CD14-positive monocyte (primary cell): ENCODE measurements around the gene HOXA13. TPM values are rescaled to one million over a fixed set of nuclear protein-coding genes. Genes with fewer than 3 reads are reported as not detected.

Experiments
- DNase-seq, 3 donors: peaks; one replicate each; pipeline ENCODE4 v3.0.0-alpha.2; 2011 to 2022
- H2AFZ ChIP-seq: 2 replicates; pipeline ENCODE4 v1.6.0; 2012; ENCODE audit warnings: mild to moderate bottlenecking, low read depth, low read length, inconsistent platforms; ENCODE audit not compliant: insufficient read depth, poor library complexity, severe bottlenecking
- H3K27ac ChIP-seq, 2 donors: 1 replicate in 1 of 2; 2 replicates in 1 of 2; pipeline ENCODE4 v1.5.1; 2012 to 2013; ENCODE audit warnings: low read length in 2 of 2, control low read depth in 1 of 2, inconsistent platforms in 1 of 2, low read depth in 1 of 2, mild to moderate bottlenecking in 1 of 2
- H3K27me3 ChIP-seq, 2 donors: one replicate each; pipeline versions ENCODE4 v1.6.0 to v1.6.1; 2011 to 2013; ENCODE audit warnings: low read length in 2 of 2; ENCODE audit not compliant: control insufficient read depth in 2 of 2, insufficient read depth in 2 of 2
- H3K36me3 ChIP-seq, 2 donors: replicated peaks in 1 of 2; 1 replicate in 1 of 2; 2 replicates in 1 of 2; pipeline versions ENCODE4 v1.5.1 to v1.6.1; 2012 to 2013; ENCODE audit warnings: low read length in 2 of 2, control low read depth in 1 of 2, inconsistent platforms in 1 of 2, mild to moderate bottlenecking in 1 of 2; ENCODE audit not compliant: insufficient read depth in 2 of 2, control insufficient read depth in 1 of 2
- H3K4me1 ChIP-seq, 2 donors: 1 replicate in 1 of 2; 2 replicates in 1 of 2; pipeline versions ENCODE4 v1.5.1 to v1.6.1; 2012 to 2013; ENCODE audit warnings: low read length in 2 of 2, control low read depth in 1 of 2, inconsistent platforms in 1 of 2, mild to moderate bottlenecking in 1 of 2, moderate library complexity in 1 of 2; ENCODE audit not compliant: insufficient read depth in 2 of 2, control insufficient read depth in 1 of 2
- H3K4me2 ChIP-seq: replicated peaks from 2 replicates; pipeline ENCODE3; 2012; ENCODE audit warnings: low read length, moderate library complexity, mild to moderate bottlenecking; ENCODE audit not compliant: poor library complexity, severe bottlenecking; ENCODE audit errors: extremely low read depth
- H3K4me3 ChIP-seq, 3 experiments: fragments of 200-600 bp in 1 of 3; sonication (generic) in 1 of 3; replicated peaks in 1 of 3; 1 replicate in 2 of 3; 2 replicates in 1 of 3; pipeline ENCODE4 v1.5.1; 2011 to 2013; ENCODE audit warnings: low read length in 3 of 3, mild to moderate bottlenecking in 3 of 3, control low read depth in 2 of 3, low read depth in 2 of 3, inconsistent platforms in 1 of 3, moderate library complexity in 1 of 3
- H3K79me2 ChIP-seq: 2 replicates; pipeline ENCODE4 v1.6.0; 2012; ENCODE audit warnings: mild to moderate bottlenecking, control low read depth, inconsistent platforms, low read length, moderate library complexity; ENCODE audit not compliant: insufficient read depth
- H3K9ac ChIP-seq: 2 replicates; pipeline ENCODE4 v1.6.0; 2017; ENCODE audit warnings: low read length, mild to moderate bottlenecking; ENCODE audit not compliant: insufficient read depth, poor library complexity, severe bottlenecking
- H3K9me3 ChIP-seq, 2 donors: replicated peaks in 1 of 2; 1 replicate in 1 of 2; 2 replicates in 1 of 2; pipeline versions ENCODE4 v1.5.1 to v1.6.1; 2012 to 2013; ENCODE audit warnings: low read length in 2 of 2, control low read depth in 1 of 2; ENCODE audit not compliant: control insufficient read depth in 1 of 2, insufficient read depth in 1 of 2
- H4K20me1 ChIP-seq: 2 replicates; pipeline ENCODE4 v1.6.0; 2012; ENCODE audit warnings: mild to moderate bottlenecking, low read length, control low read depth, moderate library complexity; ENCODE audit not compliant: insufficient read depth
- H3K27ac Mint-ChIP-seq, 7 donors: one replicate each; pipeline ENCODE4 v1.8.0; 2020; ENCODE audit warnings: mild to moderate bottlenecking in 7 of 7, mixed read lengths in 7 of 7, moderate library complexity in 6 of 7, inconsistent platforms in 2 of 7
- H3K27me3 Mint-ChIP-seq, 3 donors: one replicate each; pipeline ENCODE4 v1.8.0; 2021 to 2022; ENCODE audit warnings: low read depth in 3 of 3, mild to moderate bottlenecking in 3 of 3, mixed read lengths in 3 of 3, moderate library complexity in 3 of 3, inconsistent platforms in 1 of 3
- H3K36me3 Mint-ChIP-seq, 2 donors: one replicate each; pipeline ENCODE4 v1.8.0; 2020; ENCODE audit warnings: mixed read lengths in 2 of 2, inconsistent platforms in 1 of 2, mild to moderate bottlenecking in 1 of 2
- H3K4me1 Mint-ChIP-seq: one replicate; pipeline ENCODE4 v1.8.0; 2020; ENCODE audit warnings: mild to moderate bottlenecking, mixed read lengths
- H3K4me3 Mint-ChIP-seq, 2 donors: one replicate each; pipeline ENCODE4 v1.8.0; 2020; ENCODE audit warnings: mild to moderate bottlenecking in 2 of 2, mixed read lengths in 2 of 2, moderate library complexity in 1 of 2
- H3K9me3 Mint-ChIP-seq, 7 donors: one replicate each; pipeline ENCODE4 v1.8.0; 2020 to 2022; ENCODE audit warnings: mixed read lengths in 7 of 7, mild to moderate bottlenecking in 6 of 7, moderate library complexity in 6 of 7, inconsistent platforms in 2 of 7
- CTCF ChIP-seq: fragments of 200-600 bp; IDR thresholded peaks from one replicate; pipeline ENCODE4 v1.8.0; 2022; ENCODE audit warnings: antibody characterized with exemption, mild to moderate bottlenecking
- WGBS: methylation state at CpG from one replicate; pipeline ENCODE4 v1.1.5; 2013; ENCODE audit warnings: missing lambda C conversion rate; ENCODE audit not compliant: insufficient coverage; 5-methylcytosine and 5-hydroxymethylcytosine counted together
- intact Hi-C, 2 donors: fragments of 100-400 bp; cut with micrococcal nuclease; formaldehyde crosslinking; loops; one replicate each; pipeline versions ENCODE4 v1.15.0 to v1.15.1; 2023
- polyA plus RNA-seq, 3 donors: library from polyadenylated mRNA; depleted of rRNA in 1 of 3; unstranded in 2 of 3; stranded (reverse) in 1 of 3; fragments of 300-500 nt in 2 of 3; fragments of >200 nt in 1 of 3; fragmentation: Illumina TruSeq in 2 of 3; gene quantifications; 1 replicate in 2 of 3; 2 replicates in 1 of 3; pipeline ENCODE4 v1.2.3, GENCODE V29; 2012 to 2021

The HOXA13 gene
- polyA plus RNA-seq, 3 donors = not detected

GRCh38 chr7:27187475-27188385 is 12.2 kb downstream of the HOXA13 start:
- peaks cover 72% of the 10 kb centered on the region for H3K4me1 Mint-ChIP-seq
- intact Hi-C loops = loop anchor here (5.0 kb wide), 1 partner anchor 35 kb away; the partner anchor contains the start of gene HOXA3 (in 2 of the 2)
- H3K9me3 ChIP-seq = peaks cover 13 to 69% of the 10 kb centered on the region in 2 donors
- peak overlapping the region; percentile 83 to 92 for H3K4me3 Mint-ChIP-seq
- peak overlapping the region; percentile 32 for H2AFZ ChIP-seq
- H3K36me3 ChIP-seq = no peaks in the 10 kb centered on the region
- no peaks in the 10 kb centered on the region for H4K20me1 ChIP-seq
- WGBS = 5% methylated on average over 40 of the region's 46 CpGs
- peak overlapping the region; percentile 68 for H3K4me2 ChIP-seq
- DNase-seq = no peak
- H3K36me3 Mint-ChIP-seq = peaks cover 18 to 33% of the 10 kb centered on the region in 2 donors
- peak overlapping the region in 2 of 3 experiments; percentile 42 to 67 for H3K4me3 ChIP-seq
- peaks cover 97 to 99% (median 98%) of the 10 kb centered on the region in 3 donors for H3K27me3 Mint-ChIP-seq
- H3K27me3 ChIP-seq = peaks cover 93 to 96% of the 10 kb centered on the region in 2 donors
- H3K4me1 ChIP-seq = peaks cover 57 to 61% of the 10 kb centered on the region in 2 donors
- H3K79me2 ChIP-seq = no peaks in the 10 kb centered on the region
- peaks cover 3 to 62% (median 42%) of the 10 kb centered on the region in 7 donors for H3K9me3 Mint-ChIP-seq
- H3K9ac ChIP-seq = no peak overlapping the region
- H3K27ac Mint-ChIP-seq = peak overlapping the region in 1 of 7 donors; percentile 57
- no peak for TF ChIP-seq CTCF
- H3K27ac ChIP-seq = no peak overlapping the region

- Histone ChIP-seq H2AFZ (no peak overlapping the region), H3K4me1 (peaks cover 51 to 53% of the 10 kb centered on the region in 2 donors), H3K4me3 (no peak overlapping the region), H3K9ac (no peak overlapping the region), H3K4me2 (no peak overlapping the region), H3K27me3 (peaks cover 95 to 99% of the 10 kb centered on the region in 2 donors), H3K79me2 (no peaks in the 10 kb centered on the region), H4K20me1 (no peaks in the 10 kb centered on the region), H3K36me3 (no peaks in the 10 kb centered on the region), H3K9me3 (peaks cover 11 to 73% of the 10 kb centered on the region in 2 donors), H3K27ac (no peak overlapping the region)
- H3K9me3 Mint-ChIP-seq = peaks cover 3 to 58% (median 40%) of the 10 kb centered on the region in 7 donors
- peak overlapping the region in 1 of 2 donors; percentile 93 for H3K4me3 Mint-ChIP-seq
- no peak for TF ChIP-seq CTCF
- WGBS = 80% methylated on average over 1 of the region's 4 CpGs
- peaks cover 18 to 33% of the 10 kb centered on the region in 2 donors for H3K36me3 Mint-ChIP-seq
- H3K4me1 Mint-ChIP-seq = peaks cover 66% of the 10 kb centered on the region
- no peak overlapping the region for H3K27ac Mint-ChIP-seq
- no peak for DNase-seq
- peaks cover 99 to 100% (median 100%) of the 10 kb centered on the region in 3 donors for H3K27me3 Mint-ChIP-seq
- intact Hi-C loops = loop anchor here (5.0 kb wide), 1 partner anchor 35 kb away; the partner anchor contains the start of gene HOXA3 (in 2 of the 2)
Measured at GRCh38 chr7:27186668-27187474, 13.0 kb downstream of the HOXA13 start.
